IMR-90 (cell line): Measurements from ENCODE around the gene DBT. TPM values are rescaled to one million over a fixed set of nuclear protein-coding genes. Genes with fewer than 3 reads are reported as not detected.

ENCODE experiments used
- ATAC-seq: fragments of 200-7000 bp; cut with Tn5 transposase; 2 replicates; pipeline ENCODE4 v1.9.1; 2020; ENCODE audit warnings: low read depth, mild to moderate bottlenecking, moderate library complexity
- BruUV-seq: library from RNA; stranded (reverse); fragments of 400-500 nt; replicated peaks from 2 replicates; lab custom pipeline; 2021; lab: Mats Ljungman, UMichigan
- CTCF ChIA-PET: fragments of 300-600 bp; formaldehyde crosslinking; extraction: SDS; loops from one replicate; lab custom pipeline; 2021; ENCODE audit warnings: antibody characterized with exemption; lab: Yijun Ruan, JAX
- POLR2A ChIA-PET: fragments of 300-600 bp; sonication (Branson Sonifier 250); formaldehyde crosslinking; loops from one replicate; lab custom pipeline; 2022; ENCODE audit warnings: antibody characterized with exemption; ENCODE audit not compliant: unreplicated experiment; lab: Charles Lee
- DNase-seq: peaks from one replicate; pipeline ENCODE4 v3.0.0; 2013
- H2AFZ ChIP-seq: replicated peaks from 2 replicates; pipeline ENCODE3; 2013; ENCODE audit warnings: low read length, mild to moderate bottlenecking; ENCODE audit not compliant: poor library complexity
- H2AK5ac ChIP-seq: 2 replicates; pipeline ENCODE4 v1.6.1; 2013; ENCODE audit warnings: low read depth, low read length, inconsistent platforms
- H2AK9ac ChIP-seq: replicated peaks from 2 replicates; pipeline ENCODE3; 2013; ENCODE audit warnings: mild to moderate bottlenecking, low read depth, low read length, moderate library complexity; ENCODE audit not compliant: poor library complexity
- H2BK120ac ChIP-seq: 2 replicates; pipeline ENCODE4 v1.6.1; 2013; ENCODE audit warnings: low read depth, low read length, inconsistent platforms
- H2BK15ac ChIP-seq: 3 replicates; pipeline ENCODE4 v1.6.1; 2013; ENCODE audit warnings: low read depth, low read length, inconsistent platforms
- H2BK20ac ChIP-seq: 2 replicates; pipeline ENCODE4 v1.6.1; 2013; ENCODE audit warnings: low read depth, mild to moderate bottlenecking, inconsistent platforms, low read length, moderate library complexity
- H2BK5ac ChIP-seq: 2 replicates; pipeline ENCODE4 v1.6.1; 2013; ENCODE audit warnings: mild to moderate bottlenecking, low read depth, low read length, inconsistent platforms; ENCODE audit not compliant: poor library complexity, severe bottlenecking
- H3K14ac ChIP-seq: replicated peaks from 2 replicates; pipeline ENCODE4 v1.6.1; 2013; ENCODE audit warnings: low read depth, low read length, inconsistent platforms
- H3K18ac ChIP-seq: 2 replicates; pipeline ENCODE4 v1.6.1; 2013; ENCODE audit warnings: low read depth, low read length, control low read depth
- H3K23ac ChIP-seq: 2 replicates; pipeline ENCODE4 v1.6.1; 2013; ENCODE audit warnings: low read depth, low read length, inconsistent platforms
- H3K27ac ChIP-seq: 2 replicates; pipeline ENCODE4 v1.5.1; 2013; ENCODE audit warnings: mild to moderate bottlenecking, control low read depth, low read length; ENCODE audit not compliant: insufficient read depth
- H3K27me3 ChIP-seq: 2 replicates; pipeline ENCODE4 v1.6.1; 2013; ENCODE audit warnings: low read length; ENCODE audit not compliant: control insufficient read depth, insufficient read depth
- H3K36me3 ChIP-seq: 2 replicates; pipeline ENCODE4 v1.6.1; 2013; ENCODE audit warnings: low read length, mixed read lengths; ENCODE audit not compliant: control insufficient read depth, insufficient read depth
- H3K4ac ChIP-seq: 2 replicates; pipeline ENCODE4 v1.6.1; 2013; ENCODE audit warnings: low read depth, low read length, inconsistent platforms
- H3K4me1 ChIP-seq: 2 replicates; pipeline ENCODE4 v1.6.1; 2013; ENCODE audit warnings: low read length, mixed read lengths; ENCODE audit not compliant: control insufficient read depth, insufficient read depth
- H3K4me2 ChIP-seq: 2 replicates; pipeline ENCODE4 v1.6.1; 2013; ENCODE audit warnings: low read depth, mild to moderate bottlenecking, control low read depth, low read length, moderate library complexity
- H3K4me3 ChIP-seq: 2 replicates; pipeline ENCODE4 v1.5.1; 2013; ENCODE audit warnings: low read depth, mild to moderate bottlenecking, control low read depth, low read length, moderate library complexity; ENCODE audit not compliant: insufficient read depth
- H3K56ac ChIP-seq: 2 replicates; pipeline ENCODE4 v1.6.1; 2013; ENCODE audit warnings: low read length, inconsistent platforms; ENCODE audit not compliant: insufficient read depth; ENCODE audit errors: extremely low read depth
- H3K79me1 ChIP-seq, 2 experiments: 2 replicates each; pipeline ENCODE4 v1.6.1; 2013; ENCODE audit warnings: low read length in 2 of 2, inconsistent platforms in 1 of 2, low read depth in 1 of 2
- H3K9ac ChIP-seq: 2 replicates; pipeline ENCODE4 v1.6.1; 2013; ENCODE audit warnings: low read depth, low read length, control low read depth
- H3K9me1 ChIP-seq: 2 replicates; pipeline ENCODE4 v1.6.1; 2013; ENCODE audit warnings: low read length, inconsistent platforms; ENCODE audit not compliant: insufficient read depth
- H3K9me3 ChIP-seq: 2 replicates; pipeline ENCODE4 v1.6.1; 2013; ENCODE audit warnings: low read length; ENCODE audit not compliant: control insufficient read depth, insufficient read depth
- H4K20me1 ChIP-seq: 2 replicates; pipeline ENCODE4 v1.6.1; 2013; ENCODE audit warnings: low read length, inconsistent platforms; ENCODE audit not compliant: insufficient read depth
- H4K5ac ChIP-seq: 2 replicates; pipeline ENCODE4 v1.6.1; 2013; ENCODE audit warnings: mild to moderate bottlenecking, low read depth, low read length, control low read depth
- H4K8ac ChIP-seq, 2 experiments: 2 replicates each; pipeline ENCODE4 v1.6.1; 2013; ENCODE audit warnings: low read depth in 2 of 2, low read length in 2 of 2, control low read depth in 1 of 2, inconsistent platforms in 1 of 2
- H4K91ac ChIP-seq: 2 replicates; pipeline ENCODE4 v1.6.1; 2013; ENCODE audit warnings: low read depth, low read length, inconsistent platforms; ENCODE audit not compliant: insufficient read depth
- BHLHE40 ChIP-seq: fragments of 150-350 bp; IDR thresholded peaks from 2 replicates; pipeline ENCODE4 v1.6.1; 2016; ENCODE audit warnings: mild to moderate bottlenecking, low read depth, low read length
- CEBPB ChIP-seq: IDR thresholded peaks from 2 replicates; pipeline ENCODE4 v1.6.1; 2012; ENCODE audit warnings: low read depth, low read length, improper control_type of control experiment
- CHD1 ChIP-seq: IDR thresholded peaks from 2 replicates; pipeline ENCODE4 v1.6.1; 2012; ENCODE audit warnings: low read depth, low read length, improper control_type of control experiment
- FOS ChIP-seq: fragments of 150-350 bp; IDR thresholded peaks from 2 replicates; pipeline ENCODE4 v1.6.1; 2016; ENCODE audit warnings: low read depth, low read length
- MAFK ChIP-seq: IDR thresholded peaks from 2 replicates; pipeline ENCODE4 v1.6.1; 2012; ENCODE audit warnings: low read depth, low read length, improper control_type of control experiment
- MAZ ChIP-seq: IDR thresholded peaks from 2 replicates; pipeline ENCODE4 v1.6.1; 2012; ENCODE audit warnings: low read depth, mild to moderate bottlenecking, low read length, improper control_type of control experiment, moderate library complexity, borderline replicate concordance
- MXI1 ChIP-seq: IDR thresholded peaks from 2 replicates; pipeline ENCODE4 v1.6.1; 2012; ENCODE audit warnings: low read depth, mild to moderate bottlenecking, low read length, moderate library complexity, borderline replicate concordance
- NFE2L2 ChIP-seq: fragments of 150-350 bp; IDR thresholded peaks from 2 replicates; pipeline ENCODE4 v1.6.1; 2016; ENCODE audit warnings: low read depth, mild to moderate bottlenecking, low read length
- POLR2A ChIP-seq: IDR thresholded peaks from 2 replicates; pipeline ENCODE4 v1.6.1; 2012; ENCODE audit warnings: mild to moderate bottlenecking, low read depth, low read length
- RAD21 ChIP-seq: IDR thresholded peaks from 2 replicates; pipeline ENCODE4 v1.6.1; 2012; ENCODE audit warnings: low read length, improper control_type of control experiment
- RCOR1 ChIP-seq: IDR thresholded peaks from 2 replicates; pipeline ENCODE4 v1.6.1; 2012; ENCODE audit warnings: mild to moderate bottlenecking, low read length, improper control_type of control experiment; ENCODE audit not compliant: insufficient replicate concordance
- RFX5 ChIP-seq: IDR thresholded peaks from 2 replicates; pipeline ENCODE4 v1.8.0; 2012; ENCODE audit warnings: low read depth, mild to moderate bottlenecking, low read length, moderate library complexity
- SMC3 ChIP-seq: fragments of 150-350 bp; IDR thresholded peaks from 2 replicates; pipeline ENCODE4 v1.6.1; 2016; ENCODE audit warnings: low read depth, mild to moderate bottlenecking, antibody characterized with exemption, low read length, moderate library complexity
- WGBS, 2 experiments: methylation state at CpG; one replicate each; pipeline versions ENCODE4 v1.1.5 to v1.1.7; 2013; ENCODE audit warnings: missing lambda C conversion rate in 2 of 2; ENCODE audit not compliant: insufficient read length in 1 of 2; ENCODE audit errors: extremely low coverage in 2 of 2; 5-methylcytosine and 5-hydroxymethylcytosine counted together
- dilution Hi-C: fragments of 300-500 bp; cut with HindIII; formaldehyde crosslinking; loops from one replicate; pipeline ENCODE4 v1.14.3; 2018; ENCODE audit warnings: low sequenced_read_pairs; ENCODE audit not compliant: unreplicated experiment
- in situ Hi-C: fragments of 300-500 bp; cut with MboI; formaldehyde crosslinking; loops from 3 replicates; pipeline ENCODE4 v1.14.3; 2019; ENCODE audit warnings: low sequenced_read_pairs, inconsistent platforms, mixed read lengths
- intact Hi-C: fragments of 100-400 bp; cut with micrococcal nuclease; formaldehyde crosslinking; loops from 2 replicates; pipeline ENCODE4 v1.10.0; 2022
- polyA plus RNA-seq, 3 experiments: library from polyadenylated mRNA; depleted of rRNA; stranded (reverse); fragments of >200 nt; gene quantifications; 2 replicates each; pipeline ENCODE4 v1.2.3, GENCODE V29; 2012; ENCODE audit warnings: low replicate concordance in 1 of 3
- total RNA-seq: library from RNA; depleted of rRNA; stranded (reverse); fragments of >200 nt; gene quantifications from 2 replicates; pipeline ENCODE4 v1.2.3, GENCODE V29; 2012
- TF ChIP-seq, protein P1 (sequence below): fragments of 150-350 bp; IDR thresholded peaks from 2 replicates; pipeline ENCODE4 v1.6.1; 2017; ENCODE audit warnings: mild to moderate bottlenecking, antibody characterized with exemption, low read length, low read depth
- TF ChIP-seq, protein P2 (sequence below): conservative IDR thresholded peaks from 2 replicates; pipeline ENCODE4 v1.5.1; 2012; ENCODE audit warnings: mild to moderate bottlenecking, low read depth, low read length, improper control_type of control experiment
- TF ChIP-seq, protein P3 (sequence below): fragments of 150-350 bp; IDR thresholded peaks from 2 replicates; pipeline ENCODE4 v1.6.1; 2016; ENCODE audit warnings: low read depth, mild to moderate bottlenecking, low read length, moderate library complexity, borderline replicate concordance

DBT gene
- total and polyA plus RNA-seq, 2 of the 4 experiments (the other 2 are of a cell fraction), result 3.4 to 3.8 TPM

DNA sequence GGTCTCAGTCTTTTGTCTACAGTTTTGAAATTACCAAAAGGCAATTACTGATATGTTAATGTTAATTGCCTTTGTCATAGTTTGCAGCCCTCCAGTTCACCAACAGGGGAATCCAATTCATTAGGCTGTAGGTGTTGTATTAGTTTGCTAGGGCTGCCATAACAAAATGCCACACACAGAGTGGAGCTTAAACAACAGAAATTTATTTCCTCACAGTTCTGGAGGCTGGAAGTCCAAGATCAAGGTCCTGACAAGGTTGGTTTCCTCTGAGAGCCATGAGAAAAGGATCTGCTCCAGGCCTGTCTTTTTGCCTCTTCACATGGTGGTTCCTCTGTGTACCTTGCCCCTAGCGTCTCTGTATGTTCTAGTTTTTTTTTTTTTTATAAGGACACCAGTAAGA is 17.6 kb upstream of the DBT start:
- Histone ChIP-seq H3K14ac (no peak overlapping the region), H3K56ac (no peak overlapping the region), H3K4me3 (peak overlapping the region; percentile 66; the same call in 1 of the 2 replicates), H3K23ac (no peak overlapping the region), H2BK15ac (no peak overlapping the region), H3K9me1 (no peaks in the 10 kb centered on the region), H3K4me2 (peak overlapping the region; percentile 99), H4K5ac (no peak overlapping the region), H3K27ac (no peak overlapping the region), H3K4ac (no peak overlapping the region), H2AFZ (no peak overlapping the region), H2BK120ac (no peak overlapping the region), H2AK5ac (no peak overlapping the region), H3K4me1 (peaks cover 2% of the 10 kb centered on the region; the same call in 1 of the 2 replicates), H3K27me3 (no peaks in the 10 kb centered on the region), H2BK5ac (no peak overlapping the region), H4K20me1 (peaks cover 3% of the 10 kb centered on the region; the same call in 1 of the 2 replicates), H2BK20ac (no peak overlapping the region), H4K91ac (no peak overlapping the region), H4K8ac (no peak overlapping the region), H3K18ac (no peak overlapping the region), H3K9me3 (no peaks in the 10 kb centered on the region), H2AK9ac (no peak overlapping the region), H3K79me1 (peaks cover 14 to 40% of the 10 kb centered on the region in 2 experiments), H3K36me3 (peaks cover 27% of the 10 kb centered on the region), H3K9ac (peak overlapping the region; percentile 86)
- intact Hi-C loops, result loop anchor here (2.0 to 5.0 kb wide), 3 partner anchors 85 to 458 kb away; partner anchors contain the start of gene CDC14A
- DNase-seq (no peak), ATAC-seq (no peak)
- in situ Hi-C loops, result loop anchor here (25.0 kb wide), 2 partner anchors 455 to 620 kb away; partner anchors contain the start of genes EXTL2 and SLC30A7
- WGBS, 2 experiments, result no CpG with 5 or more reads among the region's 1 CpG
- POLR2A ChIA-PET, result no interaction called here
- dilution Hi-C loops, result no loop called here
- TF ChIP-seq CHD1, result no peak
- TF ChIP-seq, protein P1, sequence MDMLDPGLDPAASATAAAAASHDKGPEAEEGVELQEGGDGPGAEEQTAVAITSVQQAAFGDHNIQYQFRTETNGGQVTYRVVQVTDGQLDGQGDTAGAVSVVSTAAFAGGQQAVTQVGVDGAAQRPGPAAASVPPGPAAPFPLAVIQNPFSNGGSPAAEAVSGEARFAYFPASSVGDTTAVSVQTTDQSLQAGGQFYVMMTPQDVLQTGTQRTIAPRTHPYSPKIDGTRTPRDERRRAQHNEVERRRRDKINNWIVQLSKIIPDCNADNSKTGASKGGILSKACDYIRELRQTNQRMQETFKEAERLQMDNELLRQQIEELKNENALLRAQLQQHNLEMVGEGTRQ, result no peak
- TF ChIP-seq MXI1, result no peak
- TF ChIP-seq, protein P2, sequence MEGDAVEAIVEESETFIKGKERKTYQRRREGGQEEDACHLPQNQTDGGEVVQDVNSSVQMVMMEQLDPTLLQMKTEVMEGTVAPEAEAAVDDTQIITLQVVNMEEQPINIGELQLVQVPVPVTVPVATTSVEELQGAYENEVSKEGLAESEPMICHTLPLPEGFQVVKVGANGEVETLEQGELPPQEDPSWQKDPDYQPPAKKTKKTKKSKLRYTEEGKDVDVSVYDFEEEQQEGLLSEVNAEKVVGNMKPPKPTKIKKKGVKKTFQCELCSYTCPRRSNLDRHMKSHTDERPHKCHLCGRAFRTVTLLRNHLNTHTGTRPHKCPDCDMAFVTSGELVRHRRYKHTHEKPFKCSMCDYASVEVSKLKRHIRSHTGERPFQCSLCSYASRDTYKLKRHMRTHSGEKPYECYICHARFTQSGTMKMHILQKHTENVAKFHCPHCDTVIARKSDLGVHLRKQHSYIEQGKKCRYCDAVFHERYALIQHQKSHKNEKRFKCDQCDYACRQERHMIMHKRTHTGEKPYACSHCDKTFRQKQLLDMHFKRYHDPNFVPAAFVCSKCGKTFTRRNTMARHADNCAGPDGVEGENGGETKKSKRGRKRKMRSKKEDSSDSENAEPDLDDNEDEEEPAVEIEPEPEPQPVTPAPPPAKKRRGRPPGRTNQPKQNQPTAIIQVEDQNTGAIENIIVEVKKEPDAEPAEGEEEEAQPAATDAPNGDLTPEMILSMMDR, result no peak
- no peak for TF ChIP-seq RAD21
- no peak for TF ChIP-seq MAFK
- no peak for TF ChIP-seq POLR2A
- TF ChIP-seq BHLHE40, result no peak
- TF ChIP-seq SMC3, result no peak
- TF ChIP-seq RCOR1, result no peak
- no peak for TF ChIP-seq RFX5
- no peak for TF ChIP-seq NFE2L2
- TF ChIP-seq FOS, result no peak
- TF ChIP-seq, protein P3, sequence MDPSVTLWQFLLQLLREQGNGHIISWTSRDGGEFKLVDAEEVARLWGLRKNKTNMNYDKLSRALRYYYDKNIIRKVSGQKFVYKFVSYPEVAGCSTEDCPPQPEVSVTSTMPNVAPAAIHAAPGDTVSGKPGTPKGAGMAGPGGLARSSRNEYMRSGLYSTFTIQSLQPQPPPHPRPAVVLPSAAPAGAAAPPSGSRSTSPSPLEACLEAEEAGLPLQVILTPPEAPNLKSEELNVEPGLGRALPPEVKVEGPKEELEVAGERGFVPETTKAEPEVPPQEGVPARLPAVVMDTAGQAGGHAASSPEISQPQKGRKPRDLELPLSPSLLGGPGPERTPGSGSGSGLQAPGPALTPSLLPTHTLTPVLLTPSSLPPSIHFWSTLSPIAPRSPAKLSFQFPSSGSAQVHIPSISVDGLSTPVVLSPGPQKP, result no peak
- TF ChIP-seq CEBPB, result no peak
- no peak for TF ChIP-seq MAZ
- BruUV-seq, result no TSS peak
- CTCF ChIA-PET, result no interaction called here
